B cell (primary cell): Measurements from ENCODE around the gene HCK. TPM values are rescaled to one million over a fixed set of nuclear protein-coding genes. Genes with fewer than 3 reads are reported as not detected.

Experiments used
- ATAC-seq: fragments of 200-7000 bp; cut with Tn5 transposase; one replicate; pipeline ENCODE4 v1.10.0; 2021; ENCODE audit warnings: low read depth, mild to moderate bottlenecking, moderate number of reproducible peaks, moderate library complexity
- CTCF ChIA-PET: fragments of 350-600 bp; sonication (Branson Sonifier 250); formaldehyde crosslinking; loops from one replicate; lab custom pipeline; 2021; ENCODE audit warnings: antibody characterized with exemption, inconsistent platforms; lab: Charles Lee
- POLR2A ChIA-PET: fragments of 350-600 bp; sonication (Branson Sonifier 250); formaldehyde crosslinking; loops from one replicate; lab custom pipeline; 2021; ENCODE audit warnings: antibody characterized with exemption; lab: Charles Lee
- DNase-seq: peaks from one replicate; pipeline ENCODE4 v3.0.0; 2013
- H2AFZ ChIP-seq: 2 replicates; pipeline ENCODE4 v1.6.1; 2012; ENCODE audit warnings: mild to moderate bottlenecking, low read depth, low read length; ENCODE audit not compliant: insufficient read depth, poor library complexity, severe bottlenecking
- H3K27ac ChIP-seq, 2 donors: 1 replicate in 1 of 2; 2 replicates in 1 of 2; pipeline ENCODE4 v1.5.1; 2012 to 2013; ENCODE audit warnings: low read length in 2 of 2, mild to moderate bottlenecking in 2 of 2, moderate library complexity in 1 of 2
- H3K27me3 ChIP-seq, 4 experiments: fragments of 200-600 bp in 1 of 4; sonication (generic) in 1 of 4; replicated peaks in 1 of 4; 1 replicate in 2 of 4; 2 replicates in 2 of 4; pipeline versions ENCODE4 v1.6.1 to v1.7.0; 2013 to 2016; ENCODE audit warnings: low read length in 3 of 4, mild to moderate bottlenecking in 2 of 4, mixed read lengths in 1 of 4, moderate library complexity in 1 of 4; ENCODE audit not compliant: insufficient read depth in 4 of 4, control insufficient read depth in 3 of 4; ENCODE audit errors: control extremely low read depth in 1 of 4
- H3K36me3 ChIP-seq, 2 experiments: replicated peaks in 1 of 2; 1 replicate in 1 of 2; 2 replicates in 1 of 2; pipeline versions ENCODE4 v1.6.1 to v1.7.1; 2013; ENCODE audit warnings: low read length in 1 of 2; ENCODE audit not compliant: insufficient read depth in 2 of 2, control insufficient read depth in 1 of 2; ENCODE audit errors: control extremely low read depth in 1 of 2, extremely low read depth in 1 of 2
- H3K4me1 ChIP-seq, 2 donors: fragments of 200-600 bp in 1 of 2; sonication (generic) in 1 of 2; 1 replicate in 1 of 2; 2 replicates in 1 of 2; pipeline versions ENCODE4 v1.5.1 to v1.6.1; 2013 to 2017; ENCODE audit warnings: low read length in 2 of 2; ENCODE audit not compliant: control insufficient read depth in 2 of 2, insufficient read depth in 2 of 2
- H3K4me2 ChIP-seq: replicated peaks from 2 replicates; pipeline ENCODE3; 2012; ENCODE audit warnings: mild to moderate bottlenecking, low read depth, low read length; ENCODE audit not compliant: poor library complexity, severe bottlenecking
- H3K4me3 ChIP-seq, 5 experiments: fragments of 200-600 bp in 1 of 5; sonication (generic) in 1 of 5; 1 replicate in 3 of 5; 2 replicates in 2 of 5; pipeline versions ENCODE4 v1.5.1 to v1.7.0; 2011 to 2016; ENCODE audit warnings: low read length in 4 of 5, mild to moderate bottlenecking in 4 of 5, low read depth in 2 of 5, control low read depth in 1 of 5, moderate library complexity in 1 of 5; ENCODE audit not compliant: insufficient read depth in 1 of 5; ENCODE audit errors: control extremely low read depth in 1 of 5, extremely low read depth in 1 of 5
- H3K79me2 ChIP-seq: fragments of 200-600 bp; sonication (generic); one replicate; pipeline ENCODE4 v1.6.0; 2016; ENCODE audit warnings: low read length; ENCODE audit not compliant: control insufficient read depth, insufficient read depth
- H3K9ac ChIP-seq: fragments of 200-600 bp; sonication (generic); 2 replicates; pipeline ENCODE4 v1.6.1; 2017; ENCODE audit warnings: mild to moderate bottlenecking, low read length, moderate library complexity
- H3K9me3 ChIP-seq, 3 donors: one replicate each; pipeline versions ENCODE4 v1.6.1 to v1.7.1; 2013; ENCODE audit warnings: low read length in 2 of 3; ENCODE audit not compliant: control insufficient read depth in 2 of 3, insufficient read depth in 1 of 3; ENCODE audit errors: control extremely low read depth in 1 of 3
- H4K20me1 ChIP-seq: 2 replicates; pipeline ENCODE4 v1.6.0; 2012; ENCODE audit warnings: mild to moderate bottlenecking, low read length; ENCODE audit not compliant: insufficient read depth, control insufficient read depth, poor library complexity, severe bottlenecking
- H3K27ac Mint-ChIP-seq: one replicate; pipeline ENCODE4 v1.8.0; 2021; ENCODE audit warnings: mixed read lengths
- H3K27me3 Mint-ChIP-seq: one replicate; pipeline ENCODE4 v1.8.0; 2021; ENCODE audit warnings: mixed read lengths
- H3K4me1 Mint-ChIP-seq: one replicate; pipeline ENCODE4 v1.8.0; 2021; ENCODE audit warnings: mixed read lengths
- H3K4me3 Mint-ChIP-seq: one replicate; pipeline ENCODE4 v1.8.0; 2021; ENCODE audit warnings: mixed read lengths
- H3K9me3 Mint-ChIP-seq: one replicate; pipeline ENCODE4 v1.8.0; 2022; ENCODE audit warnings: mixed read lengths; ENCODE audit not compliant: insufficient read depth
- EZH2 ChIP-seq: IDR thresholded peaks from 2 replicates; pipeline ENCODE4 v1.6.1; 2012; ENCODE audit warnings: borderline replicate concordance, low read depth, mild to moderate bottlenecking, moderate library complexity, low read length; ENCODE audit not compliant: insufficient read depth, poor library complexity, severe bottlenecking
- WGBS: methylation state at CpG from one replicate; pipeline ENCODE4 v1.1.5; 2013; ENCODE audit warnings: missing lambda C conversion rate; ENCODE audit not compliant: insufficient coverage; 5-methylcytosine and 5-hydroxymethylcytosine counted together
- intact Hi-C: fragments of 100-400 bp; cut with micrococcal nuclease; formaldehyde crosslinking; loops from one replicate; pipeline ENCODE4 v1.10.0; 2022
- polyA plus RNA-seq: library from polyadenylated mRNA; depleted of rRNA; stranded (reverse); fragments of >200 nt; gene quantifications from 2 replicates; pipeline ENCODE4 v1.2.3, GENCODE V29; 2012
- total RNA-seq, 2 donors: library from RNA; stranded (reverse); fragments of 120-200 nt in 1 of 2; gene quantifications; 1 replicate in 1 of 2; 2 replicates in 1 of 2; pipeline versions ENCODE4 v1.2.3 to v1.2.4, GENCODE V29; 2013 to 2022
- TF ChIP-seq, protein P1 (sequence below): fragments of 200-600 bp; IDR thresholded peaks from one replicate; pipeline ENCODE4 v1.8.0; 2022; ENCODE audit warnings: antibody characterized with exemption, mild to moderate bottlenecking

Gene HCK
- total and polyA plus RNA-seq, 2 donors (not counting 1 experiment from before 2014, with no cell fraction given) = 33.3 to 48.6 TPM

DNA sequence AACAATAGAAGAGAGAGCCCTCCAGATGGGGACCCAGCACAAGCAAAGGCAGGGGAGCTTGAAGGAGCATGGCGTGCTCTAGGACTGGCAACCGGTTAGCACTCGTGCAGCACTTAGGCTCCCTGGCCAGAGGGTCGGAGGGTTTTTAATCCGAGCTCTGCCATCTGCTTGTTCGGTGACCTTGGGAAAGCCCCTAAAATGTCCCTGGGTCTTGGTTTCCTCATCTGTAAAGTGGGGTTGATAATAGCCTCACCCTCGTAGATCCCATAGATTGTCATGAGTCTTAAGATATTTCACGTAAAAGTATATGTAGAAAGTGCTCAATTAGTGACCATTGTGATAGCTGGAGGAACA, 16.6 kb upstream of the HCK start:
- Mint-ChIP-seq H3K27me3 (peaks cover 23% of the 10 kb centered on the region), H3K4me3 (no peak overlapping the region), H3K9me3 (no peaks in the 10 kb centered on the region), H3K27ac (no peak overlapping the region), H3K4me1 (peaks cover 48% of the 10 kb centered on the region)
- Histone ChIP-seq H3K4me2 (no peak overlapping the region), H3K36me3 (no peaks in the 10 kb centered on the region), H3K9ac (no peak overlapping the region), H3K4me3 (no peak overlapping the region), H3K79me2 (no peaks in the 10 kb centered on the region), H3K27ac (no peak overlapping the region), H4K20me1 (no peaks in the 10 kb centered on the region), H3K9me3 (peaks cover 0 to 7% (median 7%) of the 10 kb centered on the region in 3 donors), H3K27me3 (peaks cover 0 to 20% (median 8%) of the 10 kb centered on the region in 4 experiments), H2AFZ (no peak overlapping the region), H3K4me1 (peaks cover 18 to 48% of the 10 kb centered on the region in 2 donors)
- POLR2A ChIA-PET = interaction anchor here (0.8 kb wide), 1 partner anchor 15 kb away, joined by 3 read pairs; no protein-coding TSS in a partner anchor
- WGBS = 65% methylated on average over 8 of the region's 8 CpGs
- no peak for ATAC-seq
- TF ChIP-seq, protein P1, sequence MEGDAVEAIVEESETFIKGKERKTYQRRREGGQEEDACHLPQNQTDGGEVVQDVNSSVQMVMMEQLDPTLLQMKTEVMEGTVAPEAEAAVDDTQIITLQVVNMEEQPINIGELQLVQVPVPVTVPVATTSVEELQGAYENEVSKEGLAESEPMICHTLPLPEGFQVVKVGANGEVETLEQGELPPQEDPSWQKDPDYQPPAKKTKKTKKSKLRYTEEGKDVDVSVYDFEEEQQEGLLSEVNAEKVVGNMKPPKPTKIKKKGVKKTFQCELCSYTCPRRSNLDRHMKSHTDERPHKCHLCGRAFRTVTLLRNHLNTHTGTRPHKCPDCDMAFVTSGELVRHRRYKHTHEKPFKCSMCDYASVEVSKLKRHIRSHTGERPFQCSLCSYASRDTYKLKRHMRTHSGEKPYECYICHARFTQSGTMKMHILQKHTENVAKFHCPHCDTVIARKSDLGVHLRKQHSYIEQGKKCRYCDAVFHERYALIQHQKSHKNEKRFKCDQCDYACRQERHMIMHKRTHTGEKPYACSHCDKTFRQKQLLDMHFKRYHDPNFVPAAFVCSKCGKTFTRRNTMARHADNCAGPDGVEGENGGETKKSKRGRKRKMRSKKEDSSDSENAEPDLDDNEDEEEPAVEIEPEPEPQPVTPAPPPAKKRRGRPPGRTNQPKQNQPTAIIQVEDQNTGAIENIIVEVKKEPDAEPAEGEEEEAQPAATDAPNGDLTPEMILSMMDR = no peak
- TF ChIP-seq EZH2 = no peak
- CTCF ChIA-PET = interaction anchor here (0.6 to 10.3 kb wide), 31 partner anchors 8 to 617 kb away, joined by 3 to 389 read pairs (median 4); partner anchors contain the start of genes HCK, PDRG1 and TM9SF4
- intact Hi-C loops = loop anchor here (1.0 kb wide), 1 partner anchor 57 kb away; no protein-coding TSS in a partner anchor
- DNase-seq = no peak

DNA sequence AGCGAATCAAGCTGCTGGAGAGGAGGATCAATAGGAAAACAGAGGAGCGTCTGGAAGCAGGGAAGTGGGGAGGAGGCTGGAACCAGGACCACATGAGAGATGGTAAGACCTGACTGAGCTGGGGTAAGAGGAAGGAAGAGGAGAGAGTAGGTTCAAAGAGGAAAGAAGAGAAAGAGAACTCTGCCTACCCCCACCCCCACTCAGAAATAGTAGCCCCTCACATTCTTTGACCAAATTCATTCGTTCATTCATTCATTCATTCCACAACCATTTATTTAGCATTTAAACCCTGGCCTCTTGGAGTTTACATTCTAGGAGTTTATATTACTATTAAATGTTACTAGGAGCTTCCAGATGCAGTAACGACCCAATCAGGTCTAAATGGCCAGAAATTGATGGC, 15.8 kb upstream of the HCK start:
- TF ChIP-seq EZH2 = no peak
- TF ChIP-seq, protein P1 = no peak
- H3K27ac Mint-ChIP-seq = no peak overlapping the region
- Histone ChIP-seq H3K4me3 (no peak overlapping the region), H3K27ac (no peak overlapping the region), H2AFZ (no peak overlapping the region), H3K9ac (no peak overlapping the region), H3K79me2 (no peaks in the 10 kb centered on the region), H3K36me3 (no peaks in the 10 kb centered on the region), H4K20me1 (no peaks in the 10 kb centered on the region), H3K27me3 (peaks cover 0 to 15% (median 8%) of the 10 kb centered on the region in 4 experiments), H3K9me3 (peaks cover 0 to 7% (median 7%) of the 10 kb centered on the region in 3 donors), H3K4me1 (peaks cover 23 to 52% of the 10 kb centered on the region in 2 donors), H3K4me2 (no peak overlapping the region)
- no peak for ATAC-seq
- POLR2A ChIA-PET = no interaction called here
- 100% methylated on average over 1 of the region's 4 CpGs for WGBS
- no peak overlapping the region for H3K4me3 Mint-ChIP-seq
- no peaks in the 10 kb centered on the region for H3K9me3 Mint-ChIP-seq
- peaks cover 56% of the 10 kb centered on the region for H3K4me1 Mint-ChIP-seq
- intact Hi-C loops = no loop called here
- DNase-seq = no peak
- H3K27me3 Mint-ChIP-seq = peaks cover 23% of the 10 kb centered on the region
- CTCF ChIA-PET = interaction anchor here (1.0 to 10.3 kb wide), 15 partner anchors 9 to 617 kb away, joined by 3 to 389 read pairs (median 6); partner anchors contain the start of genes HCK, PDRG1 and TM9SF4
